Measurements from ENCODE around the gene NYAP1.
"Not testable (repeated sequence)": the region's sequence is repeated elsewhere in the genome, so short reads cannot be mapped to it uniquely, and the experiment has no call there.

GRCh38 chr7:100523192-100523591 lies 39.5 kb downstream of the NYAP1 start:
- TF ChIP-seq CTCF (conservative IDR thresholded peaks at IDR 0.05 in 1 of 2, IDR thresholded peaks at IDR 0.05 in 1 of 2; ENCODE audit: extremely low read depth in 1 of 2, insufficient read depth in 1 of 2, low read depth in 1 of 2, low read length in 2 of 2); EZH2 (IDR thresholded peaks at IDR 0.05; ENCODE audit: borderline replicate concordance, low read length): not testable (repeated sequence)

Measured in mammary epithelial cell (primary cell).